NCI-H345 treated with DMSO at 0.1 percent for 48 hours (cell line): ENCODE data around the gene RIMBP2.
"Not testable (repeated sequence)": the region's sequence is repeated elsewhere in the genome, so short reads cannot be mapped to it uniquely, and the experiment has no call there.

Experiments
- DNase-seq: peaks from one replicate; lab custom pipeline; 2025; ENCODE audit not compliant: unreplicated experiment; lab: John Stamatoyannopoulos, UW

RIMBP2 gene

GRCh38 chr12:130661486-130662255 lies 54.4 kb downstream of the RIMBP2 start:
- DNase-seq = no peak

GRCh38 chr12:130661059-130661458 lies 55.0 kb downstream of the RIMBP2 start:
- no peak for DNase-seq

- DNase-seq = no peak
Observed at GRCh38 chr12:130658145-130658911, 57.8 kb downstream of the RIMBP2 start.

- no peak for DNase-seq
Observed at GRCh38 chr12:130656411-130656810, 59.7 kb downstream of the RIMBP2 start.

GRCh38 chr12:130655881-130656280 lies 60.2 kb downstream of the RIMBP2 start:
- no peak for DNase-seq

GRCh38 chr12:130655010-130655409 lies 61.1 kb downstream of the RIMBP2 start:
- no peak for DNase-seq

GRCh38 chr12:130651188-130651959 lies 64.7 kb downstream of the RIMBP2 start:
- DNase-seq = no peak

GRCh38 chr12:130650131-130650530 lies 66.0 kb downstream of the RIMBP2 start:
- peak; percentile 14 for DNase-seq

GRCh38 chr12:130649101-130650045 lies 66.7 kb downstream of the RIMBP2 start:
- no peak for DNase-seq

- DNase-seq = no peak
Observed at GRCh38 chr12:130647814-130648213, 68.3 kb downstream of the RIMBP2 start.

GRCh38 chr12:130646716-130647370 lies 69.3 kb downstream of the RIMBP2 start:
- DNase-seq = no peak

GRCh38 chr12:130646191-130646590 lies 69.9 kb downstream of the RIMBP2 start:
- DNase-seq = not testable (repeated sequence)

- DNase-seq = peak; percentile 60
Observed at GRCh38 chr12:130645751-130646150, 70.3 kb downstream of the RIMBP2 start.

GRCh38 chr12:130644566-130644965 lies 71.5 kb downstream of the RIMBP2 start:
- no peak for DNase-seq

- no peak for DNase-seq
Observed at GRCh38 chr12:130644146-130644545, 72.0 kb downstream of the RIMBP2 start.

- DNase-seq = peak; percentile 30
Observed at GRCh38 chr12:130642856-130643255, 73.2 kb downstream of the RIMBP2 start.

GRCh38 chr12:130641533-130642184 lies 74.4 kb downstream of the RIMBP2 start:
- no peak for DNase-seq

GRCh38 chr12:130640901-130641300 lies 75.2 kb downstream of the RIMBP2 start:
- DNase-seq = no peak

GRCh38 chr12:130640496-130640895 lies 75.6 kb downstream of the RIMBP2 start:
- no peak for DNase-seq
